Prostate gland (tissue), 2 donors: ENCODE results near the gene MYO1A.
A peak's percentile ranks its signal among the peaks of the same experiment; 100 is the strongest.

Experiments
- CTCF ChIP-seq, 4 experiments: fragments of 200-600 bp in 2 of 4; fragments of 450-650 bp in 2 of 4; sonication (generic) in 2 of 4; IDR thresholded peaks; 1 replicate in 3 of 4; 2 replicates in 1 of 4; pipeline ENCODE4 v1.5.1; 2016 to 2019; ENCODE audit warnings: antibody characterized with exemption in 4 of 4, mild to moderate bottlenecking in 2 of 4, moderate library complexity in 2 of 4
- POLR2AphosphoS5 ChIP-seq: sonication (generic); formaldehyde crosslinking; IDR thresholded peaks from one replicate; pipeline ENCODE4 v1.6.1; 2017; ENCODE audit warnings: antibody characterized with exemption

GRCh38 chr12:57090924-57091637, 41.2 kb upstream of the MYO1A start:
- TF ChIP-seq CTCF (IDR thresholded peaks at IDR 0.05) (peak in 2 of 4 experiments; percentile 13 to 30), POLR2AphosphoS5 (no peak)
